Measurements from ENCODE around the gene GALNT18.

The GALNT18 gene

DNA sequence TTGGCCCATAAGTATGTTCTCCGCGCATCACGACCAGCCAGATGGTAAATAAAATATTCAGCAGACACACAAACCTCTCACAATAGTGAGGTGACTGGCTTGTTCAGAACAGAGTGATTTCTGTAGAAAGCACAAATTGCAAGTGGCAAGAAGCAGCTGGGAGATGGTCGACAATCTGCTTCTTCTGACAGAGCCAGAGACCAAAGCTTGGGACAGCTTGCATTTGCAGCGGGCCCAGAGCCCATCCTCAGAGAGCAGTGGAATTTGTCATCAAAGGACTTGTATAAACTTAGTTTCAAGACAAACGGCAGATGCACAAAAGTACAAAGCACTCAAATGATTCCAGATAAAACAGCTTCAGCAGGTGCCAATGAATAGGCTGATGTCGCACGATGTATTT is 7.6 kb upstream of the GALNT18 start:
- DNase-seq, result no peak
- TF ChIP-seq, protein P1, sequence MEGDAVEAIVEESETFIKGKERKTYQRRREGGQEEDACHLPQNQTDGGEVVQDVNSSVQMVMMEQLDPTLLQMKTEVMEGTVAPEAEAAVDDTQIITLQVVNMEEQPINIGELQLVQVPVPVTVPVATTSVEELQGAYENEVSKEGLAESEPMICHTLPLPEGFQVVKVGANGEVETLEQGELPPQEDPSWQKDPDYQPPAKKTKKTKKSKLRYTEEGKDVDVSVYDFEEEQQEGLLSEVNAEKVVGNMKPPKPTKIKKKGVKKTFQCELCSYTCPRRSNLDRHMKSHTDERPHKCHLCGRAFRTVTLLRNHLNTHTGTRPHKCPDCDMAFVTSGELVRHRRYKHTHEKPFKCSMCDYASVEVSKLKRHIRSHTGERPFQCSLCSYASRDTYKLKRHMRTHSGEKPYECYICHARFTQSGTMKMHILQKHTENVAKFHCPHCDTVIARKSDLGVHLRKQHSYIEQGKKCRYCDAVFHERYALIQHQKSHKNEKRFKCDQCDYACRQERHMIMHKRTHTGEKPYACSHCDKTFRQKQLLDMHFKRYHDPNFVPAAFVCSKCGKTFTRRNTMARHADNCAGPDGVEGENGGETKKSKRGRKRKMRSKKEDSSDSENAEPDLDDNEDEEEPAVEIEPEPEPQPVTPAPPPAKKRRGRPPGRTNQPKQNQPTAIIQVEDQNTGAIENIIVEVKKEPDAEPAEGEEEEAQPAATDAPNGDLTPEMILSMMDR (IDR thresholded peaks at IDR 0.05; ENCODE audit: low read depth, low read length), result no peak
- Histone ChIP-seq H3K27me3 (peaks cover 7% of the 10 kb centered on the region; the same call in 1 of the 2 replicates), H3K4me1 (no peaks in the 10 kb centered on the region), H3K36me3 (no peaks in the 10 kb centered on the region), H3K4me3 (ENCODE audit: low read depth, low read length) (no peak overlapping the region), H3K9me3 (no peaks in the 10 kb centered on the region)

GRCh38 chr11:11628651-11629050 is 6.8 kb upstream of the GALNT18 start:
- Histone ChIP-seq H3K9me3 (no peaks in the 10 kb centered on the region), H3K4me1 (no peaks in the 10 kb centered on the region), H3K27me3 (peaks cover 7% of the 10 kb centered on the region; the same call in 1 of the 2 replicates), H3K36me3 (no peaks in the 10 kb centered on the region), H3K4me3 (ENCODE audit: low read depth, low read length) (no peak overlapping the region)
- TF ChIP-seq, protein P1 (IDR thresholded peaks at IDR 0.05; ENCODE audit: low read depth, low read length), result no peak
- DNase-seq, result no peak

GRCh38 chr11:11626128-11626527 is 4.3 kb upstream of the GALNT18 start:
- Histone ChIP-seq H3K36me3 (no peaks in the 10 kb centered on the region), H3K4me1 (no peaks in the 10 kb centered on the region), H3K9me3 (no peaks in the 10 kb centered on the region), H3K27me3 (peaks cover 13% of the 10 kb centered on the region), H3K4me3 (ENCODE audit: low read depth, low read length) (no peak overlapping the region)
- TF ChIP-seq, protein P1 (IDR thresholded peaks at IDR 0.05; ENCODE audit: low read depth, low read length), result no peak
- DNase-seq, result no peak

- no peak for DNase-seq
- Histone ChIP-seq H3K4me1 (no peaks in the 10 kb centered on the region), H3K27me3 (peaks cover 25% of the 10 kb centered on the region), H3K9me3 (no peaks in the 10 kb centered on the region), H3K4me3 (ENCODE audit: low read depth, low read length) (no peak overlapping the region), H3K36me3 (no peaks in the 10 kb centered on the region)
- TF ChIP-seq, protein P1 (IDR thresholded peaks at IDR 0.05; ENCODE audit: low read depth, low read length), result no peak
Observed at GRCh38 chr11:11624926-11625325, 3.1 kb upstream of the GALNT18 start.

- H3K9me3 ChIP-seq, result no peaks in the 10 kb centered on the region
- no peak for DNase-seq
- no peaks in the 10 kb centered on the region for H3K36me3 ChIP-seq
- H3K4me1 ChIP-seq, result no peaks in the 10 kb centered on the region
- H3K4me3 ChIP-seq (ENCODE audit: low read depth, low read length), result no peak overlapping the region
- TF ChIP-seq, protein P1 (IDR thresholded peaks at IDR 0.05; ENCODE audit: low read depth, low read length), result no peak
- peaks cover 31% of the 10 kb centered on the region for H3K27me3 ChIP-seq
Observed at GRCh38 chr11:11624204-11624603, 2.4 kb upstream of the GALNT18 start.

DNA sequence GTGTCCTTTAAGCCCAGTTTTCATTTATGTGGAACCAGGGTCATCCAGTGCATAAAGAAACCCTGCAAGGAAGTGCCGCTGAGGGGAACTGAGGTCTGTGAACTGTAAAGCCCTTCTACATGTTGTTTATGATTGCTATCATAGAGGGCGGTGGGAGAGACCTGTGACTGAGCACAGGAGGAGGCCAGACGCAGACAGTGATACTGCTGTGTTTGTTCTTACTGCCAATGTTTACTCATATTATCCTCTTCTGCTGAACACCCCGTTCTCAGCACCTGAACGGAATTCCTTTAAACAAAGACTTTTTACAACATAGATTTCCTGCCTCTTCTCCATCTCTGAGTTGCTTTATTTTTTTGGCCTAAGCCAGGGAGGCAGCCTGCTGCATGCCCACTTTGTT is 967 bp upstream of the GALNT18 start:
- no peaks in the 10 kb centered on the region for H3K4me1 ChIP-seq
- no peak for DNase-seq
- TF ChIP-seq, protein P1 (IDR thresholded peaks at IDR 0.05; ENCODE audit: low read depth, low read length), result no peak
- peaks cover 27% of the 10 kb centered on the region for H3K27me3 ChIP-seq
- no peaks in the 10 kb centered on the region for H3K9me3 ChIP-seq
- H3K36me3 ChIP-seq, result no peaks in the 10 kb centered on the region
- H3K4me3 ChIP-seq (ENCODE audit: low read depth, low read length), result no peak overlapping the region
